ENCODE measurements around the gene SATB2. TPM values are rescaled to one million over a fixed set of nuclear protein-coding genes. Genes with fewer than 3 reads are reported as not detected.

Gene SATB2
- total RNA-seq, 1 experiment from 2014 or later = 13.8 TPM

- BruUV-seq (replicated peaks) = no TSS peak
- Histone ChIP-seq H4K20me1 (ENCODE audit: insufficient read depth) (no peaks in the 10 kb centered on the region), H3K9me3 (ENCODE audit: control insufficient read depth in 1 of 2, insufficient read depth in 1 of 2, low read depth in 1 of 2, low read length in 2 of 2) (no peaks in the 10 kb centered on the region), H3K27ac (ENCODE audit: low read depth, low read length) (no peak overlapping the region), H2AFZ (ENCODE audit: low read depth, low read length, poor library complexity, severe bottlenecking) (no peak overlapping the region), H3K27me3 (ENCODE audit: insufficient read depth, low read length) (no peaks in the 10 kb centered on the region), H3K36me3 (ENCODE audit: control insufficient read depth in 1 of 2, insufficient read depth in 2 of 2, low read length in 2 of 2) (no peaks in the 10 kb centered on the region), H3K9ac (ENCODE audit: low read length) (no peak overlapping the region), H3K4me3 (replicated peaks in 1 of 2; ENCODE audit: low read depth in 1 of 2, low read length in 2 of 2) (no peak overlapping the region), H3K4me2 (ENCODE audit: low read length) (0 out of 2 replicates have a peak overlapping the region, but pooled peaks have one; percentile 89), H3K9me2 (ENCODE audit: insufficient read depth) (no peaks in the 10 kb centered on the region), H3K4me1 (ENCODE audit: control insufficient read depth in 1 of 2, insufficient read depth in 2 of 2, low read length in 2 of 2) (peaks cover 5 to 19% of the 10 kb centered on the region in 2 experiments; a peak in 3 of 4 replicates), H3K79me2 (ENCODE audit: insufficient read depth, low read length) (no peaks in the 10 kb centered on the region; the same call in none of the 2 replicates)
- ChIA-PET RAD21 (ENCODE audit: low non-redundant PET in 1 of 2, low total read pairs in 2 of 2, uncharacterized antibody in 2 of 2, unreplicated experiment in 2 of 2) (no interaction called here), CTCF (interaction anchor here (1.4 kb wide), 1 partner anchor 9 kb away, joined by 9 read pairs; no protein-coding TSS in a partner anchor), POLR2A (interaction anchor here (1.1 kb wide), 1 partner anchor 9 kb away, joined by 3 read pairs; no protein-coding TSS in a partner anchor)
- intact Hi-C loops (cut with micrococcal nuclease) = no loop called here
- ATAC-seq (no peak), DNase-seq (ENCODE audit: low read depth, low spot score) (no peak)
- TF ChIP-seq POLR2AphosphoS5 (IDR thresholded peaks at IDR 0.05; ENCODE audit: low read depth, low read length) = no peak
- no peak for TF ChIP-seq CEBPB (IDR thresholded peaks at IDR 0.05; ENCODE audit: low read depth)
- no peak for TF ChIP-seq JUND (IDR thresholded peaks at IDR 0.05)
- no peak for TF ChIP-seq ZNF274 (IDR thresholded peaks at IDR 0.05; ENCODE audit: low read depth, low read length)
- TF ChIP-seq RAD21 (IDR thresholded peaks at IDR 0.05; ENCODE audit: low read depth) = no peak
- no peak for TF ChIP-seq EZH2phosphoT487 (IDR thresholded peaks at IDR 0.05; ENCODE audit: borderline replicate concordance)
- no peak for TF ChIP-seq ELF1 (IDR thresholded peaks at IDR 0.05; ENCODE audit: borderline replicate concordance, low read depth)
- no peak for TF ChIP-seq TCF7L2 (IDR thresholded peaks at IDR 0.05; ENCODE audit: borderline replicate concordance, extremely low read depth, insufficient read depth, insufficient read length)
- no peak for TF ChIP-seq FOSL1 (IDR thresholded peaks at IDR 0.05; ENCODE audit: low read depth)
- no peak for TF ChIP-seq SP1 (IDR thresholded peaks at IDR 0.05; ENCODE audit: low read depth)
Measured at GRCh38 chr2:199462347-199462955, 4.7 kb upstream of the SATB2 start.

DNA sequence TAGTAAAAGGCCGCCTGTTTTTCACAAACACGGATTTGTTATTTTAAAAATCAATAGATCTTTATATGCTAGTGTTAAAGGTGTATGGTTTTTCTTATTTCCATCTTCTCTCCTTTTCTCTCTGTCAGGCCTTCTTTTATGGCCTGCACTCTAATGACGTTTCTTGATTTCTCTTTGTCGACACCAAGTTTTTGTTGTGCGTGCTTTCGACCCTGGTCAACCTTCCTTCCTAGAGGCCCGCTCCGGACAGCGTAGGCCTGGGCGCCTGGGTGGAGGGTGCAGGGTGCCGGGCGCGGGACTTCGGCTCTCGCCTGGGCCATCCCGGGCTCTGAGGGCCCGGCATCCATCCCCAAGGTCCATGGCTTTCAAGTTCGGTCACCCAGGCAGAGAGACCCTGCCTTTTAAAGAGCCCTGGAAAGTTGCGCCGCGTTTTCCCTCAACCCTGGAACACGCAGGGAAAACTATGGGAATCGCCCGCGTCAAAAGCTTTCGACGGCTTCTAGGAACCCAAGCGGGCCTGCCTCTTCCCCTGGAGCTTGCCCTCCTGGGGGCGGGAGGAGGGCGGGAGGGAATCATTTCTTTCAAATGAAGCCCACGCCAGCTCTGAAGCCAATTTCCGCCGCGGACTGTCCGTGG lies 4.1 kb upstream of the SATB2 start:
- H3K27ac ChIP-seq (ENCODE audit: low read depth, low read length) = no peak overlapping the region
- no peak for TF ChIP-seq SP1 (IDR thresholded peaks at IDR 0.05; ENCODE audit: low read depth)
- TF ChIP-seq CBX3 (IDR thresholded peaks at IDR 0.05; ENCODE audit: low read depth) = no peak
- TF ChIP-seq SRF (IDR thresholded peaks at IDR 0.05; ENCODE audit: low read depth) = no peak
- no peak for TF ChIP-seq ZFX (IDR thresholded peaks at IDR 0.05)
- no peak for TF ChIP-seq CEBPB (IDR thresholded peaks at IDR 0.05; ENCODE audit: low read depth)
- TF ChIP-seq, protein P1, sequence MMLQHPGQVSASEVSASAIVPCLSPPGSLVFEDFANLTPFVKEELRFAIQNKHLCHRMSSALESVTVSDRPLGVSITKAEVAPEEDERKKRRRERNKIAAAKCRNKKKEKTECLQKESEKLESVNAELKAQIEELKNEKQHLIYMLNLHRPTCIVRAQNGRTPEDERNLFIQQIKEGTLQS (IDR thresholded peaks at IDR 0.05) = no peak
- TF ChIP-seq, protein P2, sequence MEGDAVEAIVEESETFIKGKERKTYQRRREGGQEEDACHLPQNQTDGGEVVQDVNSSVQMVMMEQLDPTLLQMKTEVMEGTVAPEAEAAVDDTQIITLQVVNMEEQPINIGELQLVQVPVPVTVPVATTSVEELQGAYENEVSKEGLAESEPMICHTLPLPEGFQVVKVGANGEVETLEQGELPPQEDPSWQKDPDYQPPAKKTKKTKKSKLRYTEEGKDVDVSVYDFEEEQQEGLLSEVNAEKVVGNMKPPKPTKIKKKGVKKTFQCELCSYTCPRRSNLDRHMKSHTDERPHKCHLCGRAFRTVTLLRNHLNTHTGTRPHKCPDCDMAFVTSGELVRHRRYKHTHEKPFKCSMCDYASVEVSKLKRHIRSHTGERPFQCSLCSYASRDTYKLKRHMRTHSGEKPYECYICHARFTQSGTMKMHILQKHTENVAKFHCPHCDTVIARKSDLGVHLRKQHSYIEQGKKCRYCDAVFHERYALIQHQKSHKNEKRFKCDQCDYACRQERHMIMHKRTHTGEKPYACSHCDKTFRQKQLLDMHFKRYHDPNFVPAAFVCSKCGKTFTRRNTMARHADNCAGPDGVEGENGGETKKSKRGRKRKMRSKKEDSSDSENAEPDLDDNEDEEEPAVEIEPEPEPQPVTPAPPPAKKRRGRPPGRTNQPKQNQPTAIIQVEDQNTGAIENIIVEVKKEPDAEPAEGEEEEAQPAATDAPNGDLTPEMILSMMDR (IDR thresholded peaks at IDR 0.05 in 2 of 3, conservative IDR thresholded peaks at IDR 0.05 in 1 of 3; ENCODE audit: borderline replicate concordance in 1 of 3, insufficient read depth in 1 of 3, low read depth in 2 of 3, low read length in 2 of 3) = no peak
- no peak for TF ChIP-seq TCF7L2 (IDR thresholded peaks at IDR 0.05; ENCODE audit: borderline replicate concordance, extremely low read depth, insufficient read depth, insufficient read length)
- TF ChIP-seq YY1 (IDR thresholded peaks at IDR 0.05; ENCODE audit: extremely low read depth, insufficient replicate concordance, low read depth, low read length) = no peak

More for the DNA sequence above, 4.1 kb upstream of the SATB2 start:
- H3K9me2 ChIP-seq (ENCODE audit: insufficient read depth) = no peaks in the 10 kb centered on the region
- DNase-seq (ENCODE audit: low read depth, low spot score) (no peak), ATAC-seq (no peak)
- peaks cover 3% of the 10 kb centered on the region for H3K79me2 ChIP-seq (ENCODE audit: insufficient read depth, low read length)
- intact Hi-C loops (cut with micrococcal nuclease) = no loop called here
- POLR2A ChIA-PET = no interaction called here
- RAD21 ChIA-PET (ENCODE audit: low non-redundant PET in 1 of 2, low total read pairs in 2 of 2, uncharacterized antibody in 2 of 2, unreplicated experiment in 2 of 2) = no interaction called here
- H3K36me3 ChIP-seq (ENCODE audit: control insufficient read depth in 1 of 2, insufficient read depth in 2 of 2, low read length in 2 of 2) = no peaks in the 10 kb centered on the region
- H3K4me2 ChIP-seq (ENCODE audit: low read length) = no peak overlapping the region
- H3K9me3 ChIP-seq (ENCODE audit: control insufficient read depth in 1 of 2, insufficient read depth in 1 of 2, low read depth in 1 of 2, low read length in 2 of 2) = no peaks in the 10 kb centered on the region
- CTCF ChIA-PET = no interaction called here
- no peaks in the 10 kb centered on the region for H4K20me1 ChIP-seq (ENCODE audit: insufficient read depth)
- no peak overlapping the region for H3K4me3 ChIP-seq (replicated peaks in 1 of 2; ENCODE audit: low read depth in 1 of 2, low read length in 2 of 2)
- H3K27me3 ChIP-seq (ENCODE audit: insufficient read depth, low read length) = no peaks in the 10 kb centered on the region
- BruUV-seq (replicated peaks) = no TSS peak
- H3K9ac ChIP-seq (ENCODE audit: low read length) = no peak overlapping the region
- peaks cover 5 to 19% of the 10 kb centered on the region in 2 experiments; a peak in 3 of 4 replicates for H3K4me1 ChIP-seq (ENCODE audit: control insufficient read depth in 1 of 2, insufficient read depth in 2 of 2, low read length in 2 of 2)
- H2AFZ ChIP-seq (ENCODE audit: low read depth, low read length, poor library complexity, severe bottlenecking) = no peak overlapping the region

Measured in HCT116 (cell line).